HG03565 (cell line): Measurements from ENCODE around the gene CALN1.

Experiments
- ATAC-seq: cut with Tn5 transposase; IDR thresholded peaks from one replicate; pipeline ENCODE4 v1.9.1; 2021; ENCODE audit warnings: mild to moderate bottlenecking, moderate library complexity; ENCODE audit not compliant: unreplicated experiment

CALN1 gene

DNA sequence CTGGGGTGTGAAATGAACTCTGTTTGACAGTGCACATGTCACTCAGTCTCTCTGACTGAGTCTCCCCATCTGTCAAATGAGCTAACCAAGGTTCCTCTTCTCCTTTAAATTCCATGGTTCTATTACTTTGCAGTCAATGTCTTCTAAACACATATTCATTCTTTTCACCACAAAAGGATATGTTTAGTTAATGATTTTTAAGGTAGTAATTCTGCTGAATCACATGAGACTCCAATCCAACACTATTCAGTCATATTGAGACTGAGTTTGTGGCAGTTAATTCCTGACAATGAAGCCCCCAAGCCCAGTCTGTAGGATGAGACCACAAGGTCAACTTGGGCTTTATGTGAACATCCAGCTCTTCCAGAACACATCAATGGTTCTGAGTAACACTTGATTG, 85.3 kb downstream of the CALN1 start:
- no peak for ATAC-seq

DNA sequence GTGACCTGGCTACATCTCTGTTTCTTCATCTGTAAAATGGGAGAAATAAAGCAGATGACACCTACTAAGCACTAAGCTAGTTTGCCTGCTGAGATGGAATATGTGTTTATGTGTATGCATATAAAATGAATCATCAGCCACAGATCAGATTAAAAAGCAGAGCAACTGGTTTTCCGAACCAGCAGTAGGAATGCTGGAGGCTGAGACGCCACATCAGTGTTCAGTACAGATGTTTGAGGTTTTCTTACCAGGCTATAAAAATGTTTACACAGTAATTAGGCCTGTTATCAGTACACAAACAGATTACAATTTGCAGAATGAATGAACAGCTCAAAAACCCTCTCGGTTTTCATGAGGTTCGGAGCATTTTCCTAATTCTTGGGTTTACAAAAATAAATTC, 85.8 kb downstream of the CALN1 start:
- no peak for ATAC-seq

DNA sequence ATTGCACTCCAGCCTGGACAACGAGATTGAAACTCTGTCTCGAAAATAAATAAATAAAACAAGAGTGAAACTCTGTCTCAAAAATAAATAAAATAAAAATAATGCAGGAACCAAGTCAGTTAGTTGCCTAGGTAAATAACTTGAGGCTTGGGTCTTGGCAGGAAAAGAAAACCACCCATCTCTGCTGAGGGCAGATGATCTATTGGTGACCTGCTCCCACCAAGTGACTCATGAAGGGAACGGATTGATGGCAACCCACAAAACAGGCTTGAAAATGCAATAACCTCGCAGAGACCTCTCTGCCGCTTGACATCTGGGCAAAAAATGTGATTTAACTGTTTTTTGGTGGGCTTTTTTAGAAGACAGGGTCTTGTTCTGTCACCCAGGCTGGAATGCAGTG, 86.6 kb downstream of the CALN1 start:
- no peak for ATAC-seq

DNA sequence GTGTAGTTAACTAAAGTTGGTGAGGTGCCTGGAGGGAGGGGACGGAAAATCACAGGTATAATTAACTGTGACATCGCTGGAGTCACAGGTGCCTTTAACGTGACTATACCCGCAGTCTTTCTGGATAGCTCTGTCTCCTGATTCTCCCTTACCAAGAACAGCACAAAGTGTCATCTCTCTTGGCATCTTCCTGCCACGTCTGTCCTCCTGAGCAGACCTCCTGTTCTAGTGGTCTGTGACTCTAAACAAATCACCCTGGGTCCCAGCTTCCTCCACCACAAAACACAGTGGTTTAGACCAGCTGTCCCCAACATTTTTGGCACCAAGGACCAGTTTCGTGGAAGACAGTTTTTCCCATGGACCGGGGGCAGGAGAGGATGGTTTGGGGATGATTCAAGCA, 90.5 kb downstream of the CALN1 start:
- ATAC-seq: no peak

DNA sequence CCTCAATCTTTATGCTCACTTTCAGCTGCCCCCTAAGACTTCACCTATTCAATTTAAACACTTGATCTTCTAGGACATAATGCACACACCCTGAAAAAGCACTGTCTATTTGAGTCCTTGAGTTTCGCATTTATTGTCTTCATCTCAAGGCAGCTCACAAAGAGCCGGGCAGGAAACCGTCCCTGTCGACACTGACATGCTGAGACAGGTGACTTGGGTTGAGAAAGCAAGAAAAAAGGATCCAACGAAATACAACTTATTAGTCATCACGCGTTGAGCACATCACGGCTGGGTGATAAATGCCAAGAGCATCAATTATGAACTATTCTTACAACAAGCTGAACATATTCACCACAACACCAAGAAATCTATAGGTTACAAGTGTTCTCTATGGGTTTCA, 91.1 kb downstream of the CALN1 start:
- ATAC-seq: no peak

DNA sequence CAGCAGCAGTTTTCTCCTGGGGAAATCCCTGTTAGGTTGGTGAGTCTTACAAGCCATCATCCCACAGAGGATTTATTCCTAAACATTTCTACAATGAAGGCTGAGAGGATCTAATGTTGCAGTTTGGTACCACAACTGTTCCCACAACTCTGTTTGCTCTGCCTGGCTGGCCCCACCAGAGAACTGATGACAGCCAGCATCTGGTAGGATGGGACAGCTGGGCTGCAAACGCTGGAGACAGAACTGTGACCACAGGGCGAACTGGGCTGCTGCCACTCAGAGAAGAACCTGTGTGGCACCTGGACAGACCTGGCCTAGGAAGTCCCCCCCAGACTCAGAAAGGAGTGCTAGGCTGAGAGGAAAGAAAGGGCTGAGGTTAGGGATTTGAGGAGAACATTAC, 94.8 kb downstream of the CALN1 start:
- no peak for ATAC-seq

DNA sequence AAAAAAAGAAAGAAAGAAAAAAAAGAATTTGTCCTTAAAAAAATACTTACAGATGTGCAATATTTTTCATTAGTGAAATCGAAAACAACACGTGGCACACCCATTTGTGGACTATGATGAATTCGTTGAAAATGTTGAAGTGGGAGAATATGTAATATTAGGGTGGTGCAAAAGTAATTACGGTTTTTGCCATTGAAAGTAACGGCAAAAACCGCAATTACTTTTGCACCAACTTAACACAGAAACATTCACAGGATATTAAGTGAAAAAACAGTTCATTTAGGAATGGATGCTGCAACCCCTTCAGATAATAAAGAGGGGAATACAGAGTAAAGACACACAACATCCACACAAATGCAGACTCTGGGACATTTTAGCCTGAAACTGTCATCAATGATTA, 96.0 kb downstream of the CALN1 start:
- ATAC-seq: no peak

DNA sequence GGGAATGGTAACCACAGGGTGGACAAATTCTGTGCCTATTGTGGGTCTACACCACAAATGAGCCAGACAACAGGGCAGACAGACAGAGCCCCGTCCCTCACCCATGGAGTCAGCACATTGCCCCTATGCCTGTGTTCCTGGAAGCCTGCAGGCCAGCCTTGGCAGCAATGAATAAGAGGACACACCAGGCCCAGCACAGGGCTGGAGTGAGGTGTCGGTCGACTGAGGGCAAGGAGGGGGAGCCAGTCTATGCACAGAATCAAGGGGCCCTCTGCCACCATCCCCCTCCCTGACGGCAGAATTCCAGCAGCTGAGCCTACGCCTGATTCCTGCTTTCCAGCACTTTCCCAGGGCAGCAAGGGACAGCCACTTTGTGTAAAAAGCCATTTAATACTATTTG, 98.2 kb downstream of the CALN1 start:
- no peak for ATAC-seq

DNA sequence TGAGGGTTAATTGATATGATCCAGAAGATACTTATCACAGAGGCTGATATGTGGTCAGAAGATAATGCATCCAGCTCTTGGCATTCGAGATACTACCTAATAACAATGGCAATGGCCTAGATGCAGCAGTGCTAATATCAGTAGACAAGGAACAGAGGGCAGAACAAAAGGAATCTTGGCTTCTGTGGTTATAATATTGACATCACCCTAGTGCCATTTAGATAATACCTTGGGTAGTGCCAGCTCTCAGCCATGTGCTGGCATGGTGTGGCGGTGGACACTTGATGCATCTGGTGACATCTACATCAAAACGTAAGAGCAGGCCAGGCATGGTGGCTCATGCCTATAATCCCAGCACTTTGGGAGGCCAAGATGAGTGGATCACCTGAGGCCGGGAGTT, 101.8 kb downstream of the CALN1 start:
- ATAC-seq: no peak

DNA sequence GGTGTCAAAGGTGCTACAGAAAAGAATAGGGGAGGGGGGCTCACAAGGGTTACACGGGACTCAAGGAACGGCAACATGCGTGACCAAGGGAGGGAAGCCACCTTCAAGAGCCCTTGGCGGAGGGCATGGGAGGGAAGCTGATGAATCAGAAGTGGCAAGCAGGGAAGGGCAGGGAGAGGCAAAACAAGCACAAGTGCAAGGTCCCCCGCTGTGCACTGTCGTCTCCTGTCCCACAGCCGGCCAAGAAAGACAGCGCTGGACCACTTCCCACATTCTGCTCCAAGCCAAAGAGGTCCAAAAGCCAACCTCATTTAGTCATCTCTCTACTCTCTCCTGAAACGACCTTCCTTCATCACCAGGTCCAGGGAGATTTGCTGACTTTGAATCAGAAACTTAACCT, 102.7 kb downstream of the CALN1 start:
- ATAC-seq: no peak

DNA sequence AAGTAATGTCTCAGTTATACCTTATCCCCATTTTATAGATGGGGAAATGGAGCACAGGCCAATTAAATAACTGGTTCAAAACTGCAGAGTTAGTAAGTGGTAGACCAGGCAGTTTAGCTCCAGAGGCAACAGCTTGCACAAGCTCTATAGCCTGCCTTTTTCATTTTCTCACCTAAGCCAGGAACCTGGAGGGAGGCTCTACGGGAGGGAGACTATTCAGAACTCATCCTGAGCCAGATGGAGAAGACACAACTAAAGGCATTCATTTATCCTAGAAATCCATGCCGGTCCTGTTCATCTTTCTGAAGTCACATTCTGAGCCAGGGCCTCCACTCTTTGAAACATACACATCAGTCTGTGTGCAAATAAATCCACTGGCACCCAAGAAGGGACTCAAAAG, 103.2 kb downstream of the CALN1 start:
- ATAC-seq: no peak

DNA sequence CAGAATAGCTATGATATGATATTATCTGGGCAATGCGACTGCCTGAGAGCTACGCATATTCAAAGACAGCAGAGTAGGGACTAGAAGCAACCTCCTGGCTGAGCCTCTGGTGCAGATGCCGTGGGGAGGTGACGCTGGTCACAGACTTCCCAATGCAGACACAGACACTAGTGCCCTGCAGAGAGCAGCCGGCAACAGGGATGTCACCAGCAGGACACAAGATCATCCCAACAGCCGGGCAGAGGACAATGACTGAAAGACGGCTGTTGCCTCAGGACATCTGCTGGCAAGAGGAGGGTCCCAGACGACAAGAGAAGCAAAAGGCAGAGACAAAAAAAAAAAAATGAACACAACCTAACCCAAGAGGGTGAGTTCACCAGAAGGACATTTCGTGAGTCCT, 104.6 kb downstream of the CALN1 start:
- ATAC-seq: no peak

DNA sequence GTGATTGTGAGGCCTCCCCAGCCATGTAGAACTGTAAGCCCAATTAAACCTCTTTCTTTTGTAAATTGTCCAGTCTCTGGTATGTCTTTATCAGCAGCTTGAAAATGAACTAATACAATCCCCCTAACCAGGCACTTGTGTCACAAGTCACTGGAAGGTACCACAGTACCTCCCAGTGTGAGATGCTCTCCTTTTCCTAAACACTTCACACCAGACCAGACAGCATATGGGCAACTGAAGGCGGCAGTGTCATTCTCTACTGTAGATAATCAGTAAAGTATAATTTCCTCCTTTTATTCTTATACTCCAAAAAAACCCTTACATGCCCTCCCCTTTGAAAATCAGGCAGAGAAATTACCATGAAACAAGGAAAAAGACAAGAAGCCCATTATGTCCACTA, 113.2 kb downstream of the CALN1 start:
- no peak for ATAC-seq

DNA sequence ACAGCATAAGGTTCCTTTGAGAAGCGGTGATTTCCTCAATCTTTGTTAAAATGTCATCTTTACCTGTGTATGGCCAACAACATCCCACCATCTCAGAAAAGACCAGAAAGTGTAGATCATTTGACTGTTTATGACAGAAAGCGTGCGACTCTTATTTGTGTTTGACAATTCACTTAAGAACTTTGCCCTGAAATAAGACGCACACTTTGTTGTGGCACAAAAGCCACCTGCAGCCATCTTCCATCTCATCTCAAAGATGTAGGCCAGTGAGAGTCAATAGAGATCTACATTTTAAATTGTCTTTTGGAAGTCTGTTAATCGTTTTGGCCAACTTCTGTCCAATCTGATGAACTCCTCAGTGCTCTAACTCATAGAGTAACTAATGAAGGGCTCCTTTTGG, 114.0 kb downstream of the CALN1 start:
- ATAC-seq: no peak

DNA sequence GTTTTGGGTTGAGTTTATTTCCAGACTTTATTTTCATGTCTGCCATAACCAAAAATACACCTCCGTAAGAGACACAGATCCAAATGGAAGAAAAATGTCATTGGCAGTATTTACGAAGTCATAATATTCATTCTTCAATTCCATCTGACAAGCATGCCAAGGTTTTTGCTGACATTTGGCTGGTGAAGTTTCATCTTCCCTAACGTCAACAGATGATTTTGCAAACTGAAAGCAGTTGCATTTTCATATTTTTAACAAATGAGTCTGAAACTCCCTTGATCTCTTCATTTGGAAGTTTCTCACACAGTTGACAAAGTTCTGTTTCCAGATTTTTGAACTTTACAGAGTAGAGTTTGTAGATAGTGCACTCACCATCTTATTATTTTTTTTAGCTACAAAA, 114.5 kb downstream of the CALN1 start:
- ATAC-seq: no peak

DNA sequence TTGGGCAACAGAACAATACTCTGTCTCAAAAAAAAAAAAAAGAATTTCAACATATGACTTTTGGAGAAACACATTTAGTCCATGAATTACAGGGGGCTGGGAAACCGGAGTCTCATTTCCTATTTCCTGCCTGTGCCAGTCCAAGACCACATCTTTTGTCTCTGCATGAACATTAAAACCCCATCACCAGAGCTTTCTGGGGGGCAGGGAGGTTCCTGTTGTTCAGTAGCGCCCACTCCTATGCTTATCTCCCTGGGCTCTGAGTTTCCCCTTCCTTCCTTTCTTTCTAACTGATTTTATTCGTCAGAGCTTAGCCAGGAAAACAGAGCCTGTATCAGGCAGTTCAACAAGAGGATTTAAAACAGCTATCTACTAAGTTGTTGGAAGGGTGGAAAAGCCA, 119.3 kb downstream of the CALN1 start:
- no peak for ATAC-seq

DNA sequence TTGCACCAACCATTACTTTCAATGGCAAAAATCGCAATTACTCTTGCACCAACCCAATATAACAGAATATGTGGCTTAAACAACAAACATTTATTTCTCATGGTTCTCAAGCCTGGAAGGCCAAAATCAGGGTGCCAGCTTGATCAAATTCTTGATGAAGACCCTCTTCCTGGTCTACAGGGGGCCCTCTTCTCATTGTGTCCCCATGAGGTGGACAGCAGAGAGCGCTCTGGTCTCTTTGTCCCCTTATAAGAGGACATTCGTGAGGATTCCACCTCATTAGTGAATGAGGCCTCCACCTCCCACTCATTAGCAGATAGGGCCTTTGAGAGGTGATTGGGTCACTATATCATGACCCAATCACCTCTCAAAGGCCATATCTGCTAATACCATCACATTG, 120.0 kb downstream of the CALN1 start:
- ATAC-seq: no peak

DNA sequence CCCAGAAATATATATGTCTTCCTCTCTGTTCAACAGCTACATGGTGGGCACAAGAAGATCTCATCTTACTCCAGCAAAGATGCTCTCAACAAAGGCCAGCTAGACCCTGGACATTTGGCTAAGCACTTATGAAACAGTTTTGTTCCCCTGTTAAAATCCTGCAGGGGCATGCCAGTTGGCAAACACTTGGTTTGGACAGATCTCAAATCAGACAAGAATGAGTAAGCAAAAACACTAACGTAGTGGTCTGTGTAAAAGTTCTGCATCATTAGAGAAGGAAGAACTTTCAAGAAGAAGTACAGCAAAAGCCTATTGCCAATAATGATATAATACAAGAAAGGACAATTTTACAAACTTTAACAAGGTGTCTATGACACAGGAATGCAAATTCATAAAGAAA, 125.6 kb downstream of the CALN1 start:
- no peak for ATAC-seq

DNA sequence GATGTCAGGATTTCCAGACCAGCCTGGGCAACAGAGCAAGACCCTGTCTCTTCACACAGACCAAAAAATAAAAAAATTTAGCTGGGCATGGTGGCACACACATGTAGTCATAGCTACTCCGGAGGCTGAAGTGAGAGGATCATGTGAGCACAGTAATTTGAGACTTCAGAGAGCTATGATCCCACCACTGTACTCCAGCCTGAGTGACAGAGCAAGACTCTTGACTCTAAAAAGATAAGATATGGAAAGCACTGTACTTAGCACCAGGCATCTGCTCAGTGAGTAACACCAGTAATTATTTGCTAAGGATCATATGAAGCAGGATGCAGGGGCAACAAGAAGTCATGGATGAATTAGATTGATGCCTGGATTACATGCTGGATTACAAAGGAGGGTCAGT, 128.8 kb downstream of the CALN1 start:
- ATAC-seq: no peak

DNA sequence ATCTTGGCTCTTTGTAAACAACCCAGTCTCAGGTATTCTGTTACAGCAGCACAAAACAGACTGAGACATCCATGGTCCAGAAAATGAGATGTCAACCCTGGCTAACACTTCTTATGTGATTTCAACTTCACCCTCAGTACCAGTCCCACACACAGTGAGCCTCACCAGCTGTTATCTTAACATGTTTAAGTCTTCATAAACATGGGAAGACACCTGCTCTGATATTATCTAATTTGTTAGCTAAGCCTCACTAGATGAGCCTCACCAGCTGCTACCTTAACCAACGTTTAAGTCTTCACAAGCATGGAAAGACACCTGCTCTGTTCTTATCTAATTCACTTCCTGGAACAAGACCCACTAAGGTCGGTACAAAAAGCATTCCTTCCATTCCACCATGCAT, 130.8 kb downstream of the CALN1 start:
- no peak for ATAC-seq

DNA sequence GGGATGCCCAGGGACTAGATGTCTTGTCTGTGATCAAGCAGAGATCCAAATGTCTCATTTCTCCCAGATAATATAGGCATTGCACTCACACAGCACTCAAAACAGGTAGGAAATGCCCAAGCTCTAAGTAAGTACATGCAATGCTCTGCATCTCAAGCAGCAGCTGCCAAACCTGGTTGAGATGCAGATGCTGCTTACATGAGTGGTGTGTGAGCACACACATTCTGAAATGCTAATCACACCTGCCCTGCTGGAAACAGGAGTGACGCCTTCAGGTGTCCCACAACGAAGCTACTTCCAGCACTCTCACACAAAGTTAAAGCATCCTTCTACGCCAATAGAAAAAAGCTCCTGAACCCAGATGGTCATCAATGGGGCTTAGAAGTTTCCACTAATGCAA, 132.9 kb downstream of the CALN1 start:
- ATAC-seq: no peak

DNA sequence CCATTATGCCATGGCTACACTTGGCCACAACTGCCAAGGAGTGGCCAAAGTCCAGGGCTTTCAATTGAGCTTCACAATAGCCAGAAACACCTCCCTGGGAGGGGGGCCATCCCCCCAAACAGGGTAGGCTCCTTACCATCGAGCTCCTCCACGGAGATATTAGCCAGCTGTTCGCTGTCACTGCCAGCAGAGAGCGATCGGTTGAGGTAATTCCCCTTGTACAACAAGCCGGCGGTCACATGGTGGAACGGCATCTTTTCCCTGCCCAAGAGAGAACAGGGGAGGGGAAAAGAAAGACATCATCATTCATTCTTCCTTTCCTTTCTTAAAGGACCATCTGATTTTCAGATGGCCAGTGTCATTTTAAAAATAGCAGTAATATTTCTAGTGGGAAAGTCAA, 133.6 kb downstream of the CALN1 start:
- ATAC-seq: no peak

DNA sequence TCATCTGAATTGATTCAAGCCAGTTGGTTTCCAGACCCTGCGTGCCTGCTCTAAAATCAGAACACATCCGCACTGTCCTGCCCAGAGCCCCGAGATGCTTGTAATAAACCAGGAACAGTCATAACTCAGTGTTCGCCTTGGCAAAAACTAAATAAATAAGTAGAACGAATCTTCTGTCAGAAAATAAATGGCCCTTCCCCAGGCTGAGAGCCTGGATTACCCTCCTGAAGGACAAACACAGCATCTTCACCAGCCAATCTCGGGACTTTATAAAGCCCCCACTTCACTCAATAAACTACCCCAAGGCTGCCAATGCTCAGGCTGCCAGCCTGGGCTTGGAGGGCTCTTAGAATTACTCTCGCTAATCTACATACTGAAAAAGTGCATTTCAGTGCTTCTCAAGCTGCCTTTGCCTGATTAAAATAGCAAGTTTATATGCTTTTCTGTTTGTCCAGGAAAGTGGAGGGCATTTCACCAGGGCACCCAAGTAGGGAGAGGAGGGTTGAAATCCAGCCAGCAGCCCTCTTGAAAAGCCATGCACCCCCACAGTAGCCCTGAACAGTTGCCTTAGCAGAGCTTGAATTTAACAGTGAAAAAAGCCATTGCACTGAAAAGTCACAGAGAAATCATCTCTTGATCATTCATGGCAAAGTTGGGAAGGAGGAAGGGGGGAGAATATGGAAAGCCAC, 136.6 kb downstream of the CALN1 start:
- no peak for ATAC-seq

DNA sequence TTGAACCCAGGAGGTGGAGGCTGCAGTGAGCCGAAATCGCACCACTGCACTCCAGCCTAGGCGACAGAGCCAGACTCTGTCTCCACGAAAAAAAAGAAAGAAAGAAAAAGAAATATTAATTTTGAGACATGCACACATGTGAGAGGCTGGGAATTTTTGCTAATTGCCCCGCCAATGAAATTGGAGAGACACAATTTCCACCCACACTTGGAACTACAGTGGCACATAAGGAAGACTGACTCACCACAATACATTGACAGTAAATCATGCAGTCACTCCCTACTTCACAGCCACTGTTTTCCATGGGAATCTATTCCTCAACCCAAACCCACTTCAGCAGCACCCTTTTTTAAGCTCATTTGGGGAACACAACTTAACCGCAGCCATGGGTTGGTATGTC, 139.7 kb downstream of the CALN1 start:
- no peak for ATAC-seq
